SK-MEL-5 (cell line): ENCODE measurements around the gene TESPA1. TPM values are rescaled to one million over a fixed set of nuclear protein-coding genes. Genes with fewer than 3 reads are reported as not detected.

Experiments used
- DNase-seq: peaks from one replicate; pipeline ENCODE4 v3.0.0-alpha.2; 2016; ENCODE audit warnings: low read depth, low spot score
- in situ Hi-C: cut with HindIII; loops from 2 replicates; pipeline ENCODE4 v1.10.0; 2016; ENCODE audit warnings: low sequenced_read_pairs, high pct_unique_total_duplicates, low pct_unique_long_range_greater_than_20kb
- polyA plus RNA-seq, 2 experiments: library from polyadenylated mRNA; depleted of rRNA; stranded (reverse); fragments of >200 nt; gene quantifications; 2 replicates each; pipeline ENCODE4 v1.2.3, GENCODE V29; 2015
- total RNA-seq: library from RNA; depleted of rRNA; stranded (reverse); fragments of >200 nt; shearing (Covaris generic); gene quantifications from 2 replicates; pipeline ENCODE4 v1.2.3, GENCODE V29; 2014; rRNA removed

TESPA1 gene
- total RNA-seq: not detected in 2 replicates
- polyA plus RNA-seq (2015; cell fraction: cytosol; rRNA removed): not detected in 2 replicates
- not detected in 2 replicates for polyA plus RNA-seq (2015; cell fraction: nucleus; rRNA removed)

- no peak for DNase-seq
- in situ Hi-C loops: no loop called here
These were observed at the start of gene TESPA1 for GRCh38 chr12:54984658-54985376. Gene TESPA1 (minus strand): TSS chr12:54984762. CDS start chr12:54974562, 10,200 bp downstream.

- no peak for DNase-seq
- in situ Hi-C loops: no loop called here
These were observed 49.7 kb upstream of the TESPA1 start for GRCh38 chr12:55034218-55034617.

- in situ Hi-C loops: no loop called here
- no peak for DNase-seq
These were observed 40.9 kb upstream of the TESPA1 start for GRCh38 chr12:55025508-55025907.

GRCh38 chr12:55024575-55024974 is 40.0 kb upstream of the TESPA1 start:
- no peak for DNase-seq
- in situ Hi-C loops: no loop called here

- in situ Hi-C loops: no loop called here
- DNase-seq: peak; percentile 66
These were observed 35.2 kb upstream of the TESPA1 start, which contains the start of gene NEUROD4 for GRCh38 chr12:55019784-55020183. Gene NEUROD4 (plus strand): TSS chr12:55019974. CDS start chr12:55026440, 6,466 bp downstream.

GRCh38 chr12:55017416-55017925 is 32.9 kb upstream of the TESPA1 start:
- DNase-seq: no peak
- in situ Hi-C loops: no loop called here

GRCh38 chr12:55008944-55009585 is 24.5 kb upstream of the TESPA1 start:
- in situ Hi-C loops: no loop called here
- no peak for DNase-seq

GRCh38 chr12:55002355-55002754 is 17.8 kb upstream of the TESPA1 start:
- DNase-seq: no peak
- in situ Hi-C loops: no loop called here

GRCh38 chr12:55001198-55001868 is 16.8 kb upstream of the TESPA1 start:
- in situ Hi-C loops: no loop called here
- no peak for DNase-seq

- no peak for DNase-seq
- in situ Hi-C loops: no loop called here
These were observed 14.5 kb upstream of the TESPA1 start for GRCh38 chr12:54998958-54999510.

GRCh38 chr12:54997929-54998522 is 13.5 kb upstream of the TESPA1 start:
- no peak for DNase-seq
- in situ Hi-C loops: no loop called here

GRCh38 chr12:54996205-54996604 is 11.6 kb upstream of the TESPA1 start:
- in situ Hi-C loops: no loop called here
- DNase-seq: no peak

- DNase-seq: peak; percentile 81
- in situ Hi-C loops: no loop called here
These were observed 8.7 kb upstream of the TESPA1 start for GRCh38 chr12:54993181-54993835.

GRCh38 chr12:54991991-54992375 is 7.4 kb upstream of the TESPA1 start:
- in situ Hi-C loops: no loop called here
- no peak for DNase-seq

- DNase-seq: no peak
- in situ Hi-C loops: no loop called here
These were observed 6.8 kb upstream of the TESPA1 start for GRCh38 chr12:54991161-54991990.

- no peak for DNase-seq
- in situ Hi-C loops: no loop called here
These were observed 5.3 kb upstream of the TESPA1 start for GRCh38 chr12:54989829-54990228.
